Fibroblast of peridontal ligament (primary cell): ENCODE results near the gene ST3GAL5.

Source experiments
- DNase-seq: peaks from one replicate; pipeline ENCODE4 v3.0.0-alpha.2; 2010; ENCODE audit errors: extremely low read depth

The ST3GAL5 gene

DNA sequence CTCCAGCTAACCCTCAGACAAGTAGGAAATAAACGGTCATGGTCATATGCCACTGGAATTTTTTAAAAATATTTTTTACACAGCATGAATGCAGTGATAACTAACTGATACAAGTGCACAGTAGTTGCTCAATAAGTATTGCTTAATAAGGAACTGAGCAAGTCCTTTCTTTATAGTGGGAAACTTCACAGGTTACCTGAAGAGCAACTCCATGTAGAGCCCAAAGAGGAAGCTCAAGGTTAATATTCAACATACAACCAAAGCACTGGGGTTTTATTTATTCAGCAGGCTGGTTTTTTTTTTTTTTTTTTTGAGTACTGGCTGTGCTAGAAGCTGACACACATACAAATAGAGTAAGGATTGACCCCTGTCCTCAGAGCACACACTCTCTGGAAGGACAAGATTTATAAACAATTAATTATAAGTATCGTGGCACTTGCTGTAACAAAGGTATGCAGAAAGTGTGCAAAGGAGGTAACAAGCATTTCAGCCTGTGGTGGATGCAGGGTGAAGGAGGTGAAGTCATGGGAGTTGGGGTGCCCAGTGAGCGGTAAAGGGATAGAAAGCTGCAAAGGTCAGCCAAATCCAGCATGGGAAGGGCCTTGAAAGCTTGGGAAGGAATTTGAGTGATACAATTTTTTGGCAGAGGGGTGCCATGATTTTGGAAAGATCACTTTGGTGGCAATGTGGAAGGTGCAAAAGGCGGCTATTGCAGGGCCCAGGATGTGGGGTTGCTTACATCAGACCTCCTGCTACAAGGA is 82.3 kb downstream of the ST3GAL5 start:
- DNase-seq = no peak

DNA sequence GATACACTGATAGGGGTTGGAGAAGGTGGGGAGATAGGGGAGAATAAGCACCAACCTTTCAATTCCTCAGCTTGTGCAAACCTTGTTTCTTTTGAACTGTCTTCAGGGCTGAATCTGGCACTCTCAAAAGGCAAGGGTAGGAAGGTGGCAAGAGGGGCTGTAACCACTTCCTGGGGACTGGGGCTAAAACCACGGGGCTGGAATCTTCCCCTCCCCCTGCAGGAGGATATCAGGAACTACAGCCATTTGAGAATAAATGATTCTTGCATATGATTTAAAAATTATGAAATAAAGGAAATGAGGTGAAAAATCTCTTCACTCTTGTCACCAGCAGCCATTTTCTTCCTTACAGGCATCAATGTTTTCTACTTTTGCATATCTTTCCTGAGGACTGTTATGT is 84.2 kb downstream of the ST3GAL5 start:
- DNase-seq = no peak

DNA sequence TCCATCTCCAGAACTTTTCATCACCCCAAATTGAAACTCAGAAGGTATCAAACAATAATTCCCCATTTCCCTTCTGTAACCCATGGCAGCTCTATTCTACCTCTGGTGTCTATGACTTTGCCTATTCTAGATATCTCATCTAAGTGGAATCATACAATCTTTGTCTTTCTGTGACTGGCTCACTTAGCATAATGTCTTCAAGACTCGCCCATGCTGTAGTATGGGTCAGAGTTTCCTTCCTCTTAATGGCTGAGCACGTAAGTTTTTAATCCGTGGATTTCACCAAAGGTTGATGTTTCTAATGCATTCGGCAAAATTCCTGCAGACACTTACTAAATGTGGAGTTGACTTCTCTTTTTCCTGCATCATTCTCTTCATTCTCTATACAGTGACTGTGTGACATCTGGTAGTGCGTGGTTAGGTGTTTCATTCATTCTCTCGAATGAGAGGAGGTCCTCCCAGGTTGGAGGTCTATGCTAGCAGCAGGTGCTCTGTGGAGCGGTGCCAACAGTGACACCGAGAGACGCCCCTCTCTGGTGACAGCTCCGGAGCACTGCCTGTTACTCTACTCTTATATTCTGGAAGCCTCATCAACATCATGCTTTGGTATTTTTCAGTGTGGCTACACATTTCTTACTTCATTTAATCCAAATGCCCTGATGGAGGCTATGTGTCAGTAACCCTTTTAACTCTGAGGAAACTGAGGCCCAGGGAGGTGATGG is 84.9 kb downstream of the ST3GAL5 start:
- DNase-seq = no peak

DNA sequence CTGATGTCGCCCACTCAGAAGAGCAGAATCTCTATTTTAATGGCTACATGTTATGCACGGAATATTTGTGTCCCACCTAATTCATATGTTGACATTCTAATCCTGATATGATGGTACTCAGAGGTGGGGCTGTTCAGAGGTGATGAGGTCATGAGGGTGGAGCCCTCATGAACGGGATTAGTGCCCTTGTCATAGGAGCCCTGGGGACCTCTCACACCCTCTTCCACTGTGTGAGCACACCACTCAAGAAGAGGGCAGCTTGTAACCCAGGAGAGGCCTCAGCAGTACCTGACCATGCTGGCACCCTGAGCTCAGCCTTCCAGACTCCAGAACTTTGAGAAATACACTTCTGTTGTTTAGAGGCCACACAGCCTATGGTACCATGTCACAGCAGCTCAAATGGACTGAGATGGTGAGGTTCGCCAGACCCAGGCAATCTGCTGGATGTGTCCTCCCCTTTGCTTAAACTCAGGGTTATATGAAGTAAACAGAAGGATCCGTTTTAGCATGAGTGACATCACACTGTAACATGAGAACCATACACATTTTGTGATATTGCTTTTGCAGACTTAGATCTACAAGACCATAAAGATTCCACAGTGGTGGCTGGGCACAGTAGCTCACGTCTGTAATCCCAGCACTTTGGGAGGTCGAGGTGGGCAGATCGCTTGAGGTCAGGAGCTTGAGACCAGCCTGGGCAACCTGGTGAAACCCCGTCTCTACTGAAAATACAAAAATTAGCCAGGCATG is 86.3 kb downstream of the ST3GAL5 start:
- DNase-seq = peak; percentile 83

DNA sequence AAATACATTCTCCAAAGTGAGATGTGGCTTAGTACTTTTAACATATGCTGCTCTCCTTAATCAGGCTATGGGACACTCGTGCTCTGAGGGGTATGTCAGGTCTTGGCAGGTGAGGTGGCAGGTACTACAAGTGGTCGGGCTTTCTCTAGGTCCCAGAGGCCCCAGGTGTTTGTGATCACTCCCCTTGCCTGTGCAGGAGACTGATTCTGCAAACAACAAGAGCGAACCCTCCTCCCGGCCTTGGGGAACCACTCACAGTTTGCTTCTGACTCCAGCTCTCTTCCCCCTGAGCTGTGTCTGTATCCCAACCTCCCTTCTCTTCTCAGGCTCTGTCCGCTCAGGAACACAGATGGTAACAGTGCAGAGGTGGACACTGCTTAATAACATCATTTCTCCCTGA is 86.9 kb downstream of the ST3GAL5 start:
- DNase-seq = no peak

DNA sequence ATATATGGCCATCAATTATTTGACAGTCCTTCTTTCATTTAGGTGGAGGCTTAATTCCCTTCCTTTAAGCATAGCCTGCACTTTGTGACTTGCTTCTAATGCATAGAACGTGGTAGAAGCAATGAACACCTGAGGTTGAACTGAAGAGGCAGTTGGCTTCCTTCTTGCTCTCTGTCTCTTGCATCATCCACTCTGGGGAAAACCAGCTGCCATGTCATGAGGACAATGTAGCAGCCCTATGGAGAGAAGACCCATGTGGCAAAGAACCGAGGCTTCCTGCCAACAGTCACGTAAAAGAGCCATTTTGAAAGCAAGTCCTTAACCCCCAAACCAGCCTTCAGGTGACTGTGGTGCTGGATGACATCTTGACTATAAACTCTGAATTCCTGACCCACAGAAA is 88.2 kb downstream of the ST3GAL5 start:
- DNase-seq = no peak

DNA sequence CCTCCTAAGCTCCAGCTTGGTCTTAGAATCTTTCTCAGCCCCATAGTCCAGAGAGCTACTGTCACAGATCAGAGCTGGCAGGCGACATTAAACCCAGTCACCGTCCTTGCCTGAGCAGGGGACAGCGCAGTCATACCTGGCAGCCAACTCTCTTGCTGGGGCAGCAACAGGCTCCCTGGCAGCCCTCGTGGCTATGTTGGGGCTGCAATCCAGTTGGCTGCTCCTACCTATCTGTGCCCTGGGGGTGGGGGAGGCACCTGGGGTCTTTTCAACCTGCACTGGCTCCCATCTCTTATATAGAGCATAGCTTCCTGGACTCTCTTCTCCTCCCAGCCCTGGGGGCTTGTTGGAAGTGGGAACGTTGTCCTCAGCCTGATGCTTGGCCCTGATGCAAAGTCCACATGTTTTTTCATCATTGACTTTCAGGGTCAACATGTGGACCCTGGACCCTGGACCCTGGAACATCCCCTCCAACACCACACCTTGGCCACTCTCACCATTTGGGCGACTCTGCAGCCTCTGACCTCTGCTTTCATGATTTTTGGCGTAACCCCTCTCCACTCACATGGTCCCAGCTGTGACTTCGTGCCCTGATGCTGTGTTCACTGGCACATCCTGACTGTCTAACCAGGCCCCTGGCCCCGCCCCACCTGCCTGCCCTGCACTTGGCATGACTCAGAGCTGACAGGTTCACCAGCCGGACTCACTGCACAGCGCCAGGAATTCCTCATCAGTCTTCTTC is 89.4 kb downstream of the ST3GAL5 start:
- no peak for DNase-seq

DNA sequence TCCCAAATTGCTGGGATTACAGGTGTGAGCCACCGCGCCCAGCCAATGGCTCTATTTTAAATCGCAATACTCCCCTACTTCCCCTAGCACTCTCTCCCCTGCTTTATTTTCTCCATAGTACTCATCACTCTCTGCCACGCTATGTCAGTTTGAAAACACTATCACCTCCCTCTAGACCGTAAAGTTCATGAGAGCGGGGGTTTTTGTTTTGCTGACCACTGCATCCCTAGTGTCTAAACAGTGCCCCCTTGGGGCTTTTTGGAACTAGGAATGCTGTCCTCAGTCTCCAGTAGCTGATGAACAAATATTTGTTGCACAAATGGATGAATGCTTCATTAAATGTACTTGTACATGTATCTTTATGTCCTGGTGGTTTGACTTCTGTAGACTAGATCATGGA is 90.9 kb downstream of the ST3GAL5 start:
- peak; percentile 37 for DNase-seq

DNA sequence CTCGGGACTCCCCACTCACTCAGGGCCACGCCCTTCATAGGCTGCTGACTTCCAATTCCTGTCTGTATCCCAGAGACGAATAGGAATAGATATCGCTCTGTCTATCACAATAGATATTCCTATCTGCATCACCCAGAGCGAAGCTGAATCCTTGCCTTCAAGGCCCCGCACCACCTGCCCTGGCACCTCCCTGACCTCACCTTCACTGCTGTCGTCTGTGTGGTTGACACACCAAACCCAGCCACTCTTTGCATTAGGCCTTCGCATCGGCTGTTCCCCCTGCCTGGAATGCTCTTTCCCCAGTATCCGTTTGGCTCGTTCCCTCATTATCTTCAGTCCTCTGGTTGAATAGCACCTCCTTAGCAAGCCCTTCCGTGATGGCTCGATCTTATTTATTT is 91.5 kb downstream of the ST3GAL5 start:
- DNase-seq = no peak

DNA sequence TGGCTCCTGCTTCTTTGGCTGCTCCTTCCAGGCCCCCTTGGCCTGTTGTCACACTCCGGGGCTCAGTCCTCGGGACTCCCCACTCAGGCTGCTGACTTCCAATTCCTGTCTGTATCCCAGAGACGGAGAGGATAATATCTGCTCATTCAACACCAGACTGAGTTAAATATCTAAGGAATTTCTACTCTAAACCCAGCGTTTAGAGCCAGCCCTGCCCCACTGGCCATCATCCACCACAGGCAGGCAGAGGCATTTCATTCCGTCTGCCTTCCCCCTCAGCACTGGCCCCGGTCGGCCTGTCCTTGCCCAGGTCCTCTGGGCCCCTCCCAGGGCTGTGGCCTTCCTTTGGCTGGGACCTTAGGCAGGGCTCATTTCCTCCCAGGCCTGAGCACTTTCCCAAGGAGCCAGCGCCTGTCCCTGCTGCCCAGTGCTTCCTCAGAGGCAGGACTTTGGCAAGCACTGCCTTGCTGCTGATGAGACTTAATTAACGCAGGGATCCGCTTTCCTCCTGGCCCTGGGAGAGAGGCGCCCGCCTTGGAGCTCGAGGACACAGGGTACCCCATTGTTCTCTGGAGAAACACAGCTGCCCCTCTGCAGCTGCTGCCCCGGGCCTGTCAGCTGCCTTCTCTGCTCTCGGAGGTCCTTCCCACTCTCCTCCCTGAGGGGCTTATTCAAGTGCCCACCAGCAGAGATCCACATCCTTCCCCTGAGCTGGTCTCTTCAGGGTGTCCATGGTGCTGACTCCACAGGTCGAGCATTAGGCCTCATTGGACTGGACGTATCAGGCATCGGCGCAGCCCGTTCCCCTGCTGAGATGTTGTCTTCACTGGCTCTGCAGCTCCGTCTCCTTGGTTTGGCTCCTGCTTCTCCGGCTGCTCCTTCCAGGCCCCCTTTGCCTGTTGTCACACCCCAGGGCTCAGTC is 92.2 kb downstream of the ST3GAL5 start:
- DNase-seq = peak; percentile 43

DNA sequence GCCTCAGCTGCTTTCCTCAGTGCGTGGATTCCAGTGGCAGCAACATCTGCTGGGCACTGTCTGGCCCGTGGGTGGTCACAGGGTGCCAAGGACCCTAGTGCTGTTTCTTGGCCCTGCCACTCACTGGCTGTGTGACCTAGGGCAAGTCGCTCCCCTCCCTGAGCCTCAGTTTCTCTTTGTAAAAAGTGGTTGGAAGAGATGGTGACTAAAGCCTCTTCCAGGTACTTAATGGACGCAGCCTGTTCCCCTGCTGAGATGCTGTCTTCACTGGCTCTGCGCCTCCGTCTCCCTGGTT is 92.8 kb downstream of the ST3GAL5 start:
- no peak for DNase-seq

DNA sequence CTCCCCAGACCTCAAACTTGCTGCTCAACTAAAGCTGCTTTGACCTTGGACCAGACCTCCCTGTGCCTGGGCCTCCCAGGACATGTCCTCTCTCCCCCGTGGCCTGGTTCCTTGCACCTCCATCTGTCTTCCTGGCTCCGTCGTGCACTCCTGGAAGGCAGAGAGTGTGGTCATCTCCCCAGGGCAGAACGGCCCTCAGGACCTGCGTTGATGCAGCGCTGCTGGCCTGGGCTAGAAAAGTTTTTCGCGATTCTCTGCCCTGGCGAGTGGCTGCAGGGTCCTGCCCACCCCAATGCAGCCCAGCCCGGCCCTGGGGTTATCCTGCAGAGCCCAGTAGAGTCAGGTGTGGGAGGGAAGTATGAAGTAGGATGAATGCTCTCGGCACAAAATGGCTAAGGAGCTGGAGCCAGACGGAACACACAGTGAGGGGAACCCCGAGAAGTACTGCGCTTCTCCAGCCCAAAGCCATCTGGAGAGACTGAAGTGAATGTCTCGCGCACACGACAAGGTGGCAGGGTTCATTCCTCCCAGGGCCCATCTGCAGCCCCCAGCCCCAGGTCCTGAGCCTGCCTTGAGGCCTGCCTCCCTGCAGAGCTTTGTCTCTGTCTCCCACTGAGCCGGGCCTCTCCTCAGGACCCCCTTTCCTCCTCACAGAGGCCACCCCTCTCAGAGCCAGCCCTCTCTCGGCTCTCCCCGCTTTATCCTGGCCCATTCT is 93.3 kb downstream of the ST3GAL5 start:
- DNase-seq = no peak

DNA sequence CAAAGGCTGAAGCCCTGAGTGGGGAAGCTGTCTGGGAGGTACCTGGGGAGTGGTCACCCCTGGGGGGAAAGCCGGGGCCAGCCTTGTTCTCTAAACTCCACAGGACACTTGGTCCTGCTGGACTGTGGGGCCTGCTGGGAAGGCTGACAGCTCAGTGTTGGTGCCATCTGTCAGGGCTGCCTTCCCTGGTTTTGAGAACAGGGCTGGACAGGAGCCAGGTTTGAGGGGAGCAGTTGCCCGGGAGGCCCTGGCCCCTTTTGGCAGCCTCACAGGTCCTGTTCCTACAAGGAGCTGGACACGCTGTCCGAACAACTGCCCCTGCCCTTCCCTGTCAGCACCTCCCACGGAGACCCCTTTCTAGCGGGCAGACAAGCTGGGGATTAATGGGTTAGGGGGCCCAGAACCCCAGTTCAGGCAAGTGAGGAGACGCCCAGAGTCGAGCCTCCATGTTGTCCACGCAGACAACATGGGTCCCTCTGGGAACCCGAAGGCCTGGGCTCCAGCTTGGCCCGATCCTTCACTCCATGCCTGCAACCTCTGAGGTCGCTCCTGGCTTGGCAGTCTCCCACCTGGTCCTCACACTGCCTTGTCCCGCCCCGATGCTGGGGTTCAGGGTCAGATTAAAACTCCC is 94.2 kb downstream of the ST3GAL5 start:
- no peak for DNase-seq

DNA sequence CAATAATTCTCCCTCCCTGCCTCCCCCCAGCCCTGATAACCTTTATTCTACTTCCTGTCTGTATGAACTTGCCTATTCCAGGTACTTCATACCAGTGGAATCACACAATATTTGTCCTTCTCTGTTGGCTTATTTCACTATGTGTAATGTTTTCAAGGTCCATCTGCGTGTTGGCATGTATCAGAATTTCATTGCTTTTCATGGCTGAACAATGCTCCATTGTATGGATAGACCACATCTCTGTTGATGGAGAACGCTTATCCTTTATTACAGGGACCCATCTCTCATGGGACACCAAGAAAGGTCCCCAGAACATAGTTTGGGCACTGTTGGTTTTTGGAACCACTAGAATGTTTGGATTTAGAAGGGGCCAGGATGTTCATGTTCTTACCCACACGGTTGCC is 94.8 kb downstream of the ST3GAL5 start:
- DNase-seq = no peak

DNA sequence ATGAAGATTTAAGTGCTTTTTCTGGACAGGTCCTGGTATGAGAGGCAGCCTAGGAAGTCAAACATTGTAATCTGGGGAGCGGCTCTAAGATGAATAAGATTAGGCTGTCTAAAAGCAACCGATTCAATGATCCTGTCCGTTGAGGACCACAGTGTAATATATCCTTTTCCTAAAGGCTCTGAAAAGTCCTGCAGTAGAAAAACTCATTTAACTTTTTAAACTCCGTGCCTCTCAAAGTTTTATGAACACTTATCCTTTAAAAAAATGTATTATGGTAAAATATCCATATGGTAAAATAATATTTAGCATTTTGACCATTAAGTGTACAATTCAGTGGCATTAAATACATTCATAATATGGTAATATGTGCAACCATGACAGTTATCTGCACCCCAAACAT is 95.2 kb downstream of the ST3GAL5 start:
- no peak for DNase-seq

DNA sequence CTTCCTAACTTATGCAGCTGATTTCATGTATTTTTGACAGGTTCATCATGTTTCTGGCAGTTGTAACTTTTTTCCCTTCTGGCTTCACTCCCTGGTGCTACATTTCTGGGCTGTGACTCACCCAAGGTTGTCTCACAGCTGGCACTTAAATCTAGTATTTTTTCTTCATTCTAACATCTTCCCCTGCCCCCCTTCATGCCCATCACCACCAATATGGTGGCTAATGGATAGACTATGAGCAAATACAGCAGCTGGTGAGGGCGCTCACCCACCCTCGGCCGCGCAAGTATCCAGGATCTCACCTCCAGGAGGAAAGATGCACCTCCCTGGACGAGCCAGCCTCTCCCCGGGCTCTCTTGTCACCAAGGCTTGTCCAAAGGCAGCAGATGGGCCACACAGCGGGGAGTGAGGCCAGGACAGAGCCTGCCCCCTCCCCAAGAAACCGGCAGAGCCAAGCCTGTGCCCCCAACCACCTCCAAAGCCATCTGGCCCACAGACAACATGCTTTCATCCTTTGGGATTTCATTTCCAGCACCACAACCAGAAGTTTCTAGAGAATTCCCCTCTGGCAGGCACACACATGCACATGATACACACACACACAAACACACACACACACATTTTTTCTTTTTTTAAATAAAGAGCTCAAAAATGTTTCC is 95.9 kb downstream of the ST3GAL5 start:
- DNase-seq = peak; percentile 80

DNA sequence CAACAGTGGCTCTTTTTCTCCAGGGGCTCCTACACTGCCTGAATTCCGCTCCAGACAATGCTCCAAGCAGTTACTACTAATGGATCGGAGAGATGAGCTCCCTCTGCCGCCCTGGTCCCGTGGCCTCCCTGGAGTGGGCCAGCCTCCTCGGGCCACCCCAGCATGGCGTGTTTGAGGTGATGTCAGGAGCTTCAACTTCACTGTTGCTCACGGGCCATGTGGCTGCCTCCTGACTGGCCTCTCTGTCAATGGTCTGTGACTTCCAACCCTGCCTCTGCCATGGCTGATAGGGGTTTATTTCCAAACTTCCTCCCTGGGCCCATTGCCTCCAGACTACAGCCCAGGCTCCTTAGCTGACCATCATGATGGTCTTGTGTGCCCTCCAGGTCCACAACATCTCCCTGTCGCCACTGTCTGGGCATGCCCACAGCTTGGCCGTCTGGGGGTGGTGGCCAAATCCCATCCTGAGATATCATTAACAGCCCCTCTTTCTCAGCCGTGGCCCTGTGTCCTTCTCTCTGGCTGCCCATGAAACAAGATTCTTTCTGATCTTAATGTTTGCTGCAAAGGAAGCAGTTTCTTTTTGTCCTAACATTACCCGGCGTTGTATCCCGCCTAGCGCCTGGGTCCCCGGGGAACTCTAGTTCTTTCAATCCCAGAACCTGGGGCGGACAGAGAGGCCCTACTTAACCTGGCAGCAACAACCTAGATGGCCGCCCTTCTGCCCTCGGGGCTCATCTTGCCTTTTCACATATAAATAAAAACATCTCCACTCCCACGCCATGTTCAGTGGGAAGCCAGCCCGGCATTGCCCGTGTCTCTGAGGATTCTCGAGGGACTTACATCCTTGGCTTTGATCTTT is 96.9 kb downstream of the ST3GAL5 start:
- DNase-seq = no peak

DNA sequence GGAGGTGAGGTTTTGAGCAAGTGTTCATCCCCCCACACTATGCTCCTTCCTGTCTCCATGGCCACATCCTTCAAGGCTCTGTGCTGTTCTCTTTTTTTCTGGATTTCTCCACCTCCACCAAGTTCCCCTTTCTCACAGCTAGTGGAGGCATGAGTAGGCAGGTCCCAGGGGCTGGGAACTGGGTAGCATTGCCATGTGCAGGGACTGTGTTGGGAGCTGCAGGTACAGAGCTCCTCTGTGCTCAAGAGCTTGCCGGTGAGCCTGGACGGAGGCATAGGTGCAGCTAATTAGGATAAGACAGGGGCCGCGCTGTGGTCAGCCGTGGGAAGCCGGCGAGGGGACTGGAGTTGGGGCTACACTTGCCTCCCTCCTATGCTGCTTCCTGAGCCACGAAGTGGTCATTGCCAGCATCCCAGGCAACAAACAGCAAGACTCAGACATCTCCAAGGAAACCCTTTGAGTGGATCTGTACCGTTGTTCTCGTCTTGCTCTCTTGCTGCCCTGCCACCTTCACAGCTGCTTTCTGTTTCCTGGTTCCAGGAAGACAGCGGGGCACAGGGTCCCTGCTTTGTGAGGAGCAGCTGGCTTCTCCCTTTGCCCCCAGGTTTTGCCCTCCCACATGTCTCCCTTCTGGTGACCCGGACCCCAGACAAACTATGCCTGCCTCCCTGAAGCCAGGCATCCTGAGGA is 98.1 kb downstream of the ST3GAL5 start:
- DNase-seq = no peak
